Stimulated activated CD8-positive, alpha-beta memory T cell treated with anti-CD3 and anti-CD28 coated beads, Interleukin-4, amount 100 ng/mL, for 24 hours (primary cell): ENCODE measurements around the gene BRAT1.
"Not testable (repeated sequence)": the region's sequence is repeated elsewhere in the genome, so short reads cannot be mapped to it uniquely, and the experiment has no call there.

ENCODE experiments used
- DNase-seq: peaks from one replicate; pipeline ENCODE4 v3.0.0-alpha.2; 2020; ENCODE audit warnings: low read depth

Gene BRAT1

DNA sequence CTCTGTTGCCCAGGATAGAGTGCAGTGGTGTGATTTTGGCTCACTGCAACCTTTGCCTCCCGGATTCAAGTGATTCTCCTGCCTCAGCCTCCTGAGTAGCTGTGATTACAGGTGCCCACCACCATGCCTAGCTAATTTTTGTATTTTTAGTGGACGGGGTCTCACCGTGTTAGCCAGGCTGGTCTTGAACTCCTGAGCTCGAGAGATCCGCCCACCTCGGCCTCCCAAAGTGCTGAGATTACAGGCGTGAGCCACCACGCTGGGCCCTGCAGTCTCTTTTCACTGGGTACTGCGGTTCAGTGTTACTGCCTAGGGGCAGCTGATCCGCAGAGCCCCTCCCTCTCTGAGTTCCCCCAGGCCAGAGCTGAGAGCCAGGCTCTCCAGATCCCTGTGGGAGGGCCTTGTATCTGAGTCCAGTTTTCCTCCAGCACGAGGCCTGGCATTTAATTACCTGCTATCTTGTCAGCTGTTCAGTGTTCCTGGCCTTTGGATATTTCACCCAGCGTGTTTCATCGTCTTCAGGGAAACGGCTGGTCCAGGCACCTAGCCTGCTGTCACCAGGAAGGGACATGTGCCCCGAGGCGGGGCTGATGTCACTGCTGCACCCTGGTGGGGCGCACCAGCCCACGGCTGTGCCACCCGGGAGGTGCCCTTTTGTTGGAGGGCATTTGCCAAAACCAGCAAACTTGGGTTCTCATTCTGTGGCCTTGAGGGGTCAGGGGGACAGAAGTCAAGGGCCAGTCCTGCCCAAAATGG lies 19.3 kb downstream of the BRAT1 start:
- DNase-seq: not testable (repeated sequence)

GRCh38 chr7:2534214-2534613 lies 21.1 kb downstream of the BRAT1 start:
- not testable (repeated sequence) for DNase-seq

GRCh38 chr7:2533566-2533965 lies 21.8 kb downstream of the BRAT1 start:
- DNase-seq: not testable (repeated sequence)

GRCh38 chr7:2532816-2533215 lies 22.5 kb downstream of the BRAT1 start:
- not testable (repeated sequence) for DNase-seq

GRCh38 chr7:2532199-2532772 lies 23.0 kb downstream of the BRAT1 start:
- not testable (repeated sequence) for DNase-seq

GRCh38 chr7:2531796-2532110 lies 23.6 kb downstream of the BRAT1 start:
- not testable (repeated sequence) for DNase-seq

GRCh38 chr7:2530994-2531795 lies 24.1 kb downstream of the BRAT1 start:
- DNase-seq: not testable (repeated sequence)

- peak; percentile 69 for DNase-seq
Observed at GRCh38 chr7:2530071-2530987, 25.0 kb downstream of the BRAT1 start.

DNA sequence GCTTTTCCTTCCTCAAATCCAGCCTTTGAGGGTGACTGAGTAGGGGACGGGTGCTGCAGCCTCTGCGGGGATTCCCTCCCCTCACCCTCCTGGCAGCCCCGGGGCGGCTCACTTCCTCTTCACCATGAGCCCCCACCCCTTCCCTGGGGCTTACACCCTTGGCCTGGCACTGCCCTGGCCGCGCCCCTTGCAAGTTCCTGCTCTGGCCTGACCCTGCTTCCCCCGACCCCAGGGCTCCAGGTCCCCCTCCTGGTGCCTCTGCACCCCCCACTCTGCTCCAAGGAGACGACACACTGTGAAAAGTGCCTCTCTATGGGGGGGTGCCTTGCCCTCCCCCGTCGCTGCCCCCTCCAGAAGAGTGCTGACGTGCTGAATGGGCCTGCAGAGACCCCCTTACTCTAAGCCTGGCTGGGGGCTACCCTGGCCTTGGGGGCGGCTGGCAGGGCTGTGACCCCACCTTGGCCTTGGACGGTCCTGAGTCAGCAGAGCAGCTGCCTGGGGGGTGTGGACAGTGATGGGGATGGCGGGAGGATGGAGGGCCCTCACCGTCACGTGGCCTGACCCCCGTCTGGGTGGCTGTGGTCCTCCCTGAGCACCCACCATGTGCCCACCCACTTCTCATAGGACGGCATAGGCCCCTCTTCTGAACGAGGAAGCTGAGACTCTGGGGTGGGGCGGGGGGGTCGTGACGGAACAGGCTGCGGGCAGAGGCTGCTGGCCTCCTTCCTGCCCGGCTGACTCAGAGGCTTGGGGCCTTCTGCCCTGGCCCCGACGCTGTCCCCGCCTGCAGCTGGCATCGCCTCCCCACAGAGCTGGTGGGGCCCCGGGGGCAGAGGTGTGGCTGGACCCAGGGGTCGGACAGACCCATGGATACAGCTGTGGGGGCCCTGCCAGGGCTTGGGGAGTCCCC lies 25.9 kb downstream of the BRAT1 start:
- no peak for DNase-seq

GRCh38 chr7:2528481-2529095 lies 26.7 kb downstream of the BRAT1 start:
- no peak for DNase-seq

GRCh38 chr7:2527505-2528467 lies 27.5 kb downstream of the BRAT1 start:
- no peak for DNase-seq

DNA sequence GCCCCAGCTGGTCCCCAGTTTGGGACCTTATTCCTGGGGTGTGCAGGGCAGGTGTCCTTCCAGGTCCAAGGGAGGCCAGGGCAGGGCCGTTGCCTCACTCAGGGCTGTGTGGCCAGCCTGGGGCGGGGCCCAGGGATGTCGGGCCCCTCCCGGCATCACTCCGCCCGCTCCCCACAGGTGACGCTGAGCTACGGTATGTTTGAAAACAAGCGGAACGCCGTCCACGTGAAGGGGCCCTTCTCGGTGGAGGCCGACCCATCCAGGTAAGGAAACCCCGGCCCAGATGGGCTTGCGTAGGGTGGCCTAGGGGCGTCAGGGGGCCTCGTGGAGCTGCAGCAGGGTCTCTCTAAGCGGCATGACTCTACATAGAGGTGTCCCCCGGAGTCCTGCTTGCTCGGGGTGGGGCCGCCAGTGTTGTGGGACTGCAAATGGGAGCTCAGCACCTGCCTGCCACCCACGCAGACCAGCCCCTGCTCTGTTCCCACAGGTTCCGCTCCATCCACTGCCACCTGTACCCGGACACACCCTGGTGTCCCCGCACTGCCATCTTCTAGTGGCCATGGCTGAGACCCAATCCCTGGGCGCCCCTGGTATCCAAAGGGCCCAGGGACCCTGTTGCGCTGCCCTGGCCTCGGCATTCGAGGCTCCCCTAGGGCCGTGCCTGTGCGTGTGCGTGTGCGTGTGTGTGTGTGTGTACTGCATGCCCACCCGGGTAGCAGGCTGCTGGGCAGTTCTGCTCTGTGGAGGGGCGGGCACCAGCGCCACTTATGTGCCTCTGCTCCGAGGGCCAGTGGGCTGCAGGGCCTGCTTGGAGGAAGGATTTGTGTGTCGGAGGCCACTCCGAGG lies 28.4 kb downstream of the BRAT1 start:
- DNase-seq: no peak

- no peak for DNase-seq
Observed at GRCh38 chr7:2525658-2526630, 29.4 kb downstream of the BRAT1 start.

- DNase-seq: no peak
Observed at GRCh38 chr7:2524808-2525657, 30.3 kb downstream of the BRAT1 start.

DNA sequence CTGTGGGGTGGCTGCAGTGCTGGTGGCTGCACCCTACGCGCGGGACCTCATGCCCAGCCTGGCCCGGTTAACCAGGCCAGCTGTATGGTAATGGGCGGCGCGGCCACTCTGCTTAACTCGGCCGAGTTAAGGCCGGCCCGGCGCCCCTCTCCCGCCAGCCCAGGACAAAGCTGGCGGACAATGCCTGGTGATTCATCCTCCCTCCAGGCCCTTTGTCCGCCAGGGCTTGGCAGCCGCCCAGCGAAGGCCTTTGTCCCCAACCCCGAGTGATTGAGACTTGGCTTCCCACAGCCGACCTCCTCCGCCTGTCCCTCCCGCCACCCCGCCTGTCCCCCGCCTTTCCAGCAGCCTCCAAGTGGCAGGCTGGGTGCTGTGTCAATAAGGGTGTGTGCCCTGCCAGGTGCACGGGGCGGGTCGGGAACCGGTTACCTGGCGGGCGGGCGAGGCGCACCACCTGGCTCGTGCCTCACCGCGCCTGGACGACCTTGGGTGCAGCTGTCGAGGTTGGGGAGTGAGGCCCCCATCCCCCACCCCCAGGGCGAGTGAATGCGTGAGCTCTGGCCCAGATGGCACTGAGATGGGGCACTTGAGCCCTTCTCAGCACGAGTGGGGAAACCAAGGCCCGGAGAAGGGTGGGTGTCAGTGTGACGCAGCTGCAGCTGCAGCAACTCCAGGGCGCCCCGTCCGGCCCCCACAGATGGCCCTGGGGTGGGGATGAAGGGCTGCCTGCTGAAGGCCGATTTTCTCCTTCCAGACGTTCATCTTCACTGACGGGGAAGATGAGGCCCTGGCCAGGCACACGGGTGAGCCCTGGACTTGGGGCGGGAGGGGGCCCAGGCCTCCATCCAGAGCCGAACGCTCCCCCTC lies 31.1 kb downstream of the BRAT1 start:
- DNase-seq: no peak
